Stimulated activated CD4-positive, alpha-beta T cell treated with anti-CD3 and anti-CD28 coated beads, Interleukin-15, amount 100 ng/mL, for 48 hours (primary cell): ENCODE results near the gene PTK6.
"Not testable (repeated sequence)": the region's sequence is repeated elsewhere in the genome, so short reads cannot be mapped to it uniquely, and the experiment has no call there.

Experiments
- DNase-seq, 2 donors: peaks; one replicate each; pipeline ENCODE4 v3.0.0-alpha.2; 2020; ENCODE audit warnings: low read depth in 2 of 2

Gene PTK6

DNA sequence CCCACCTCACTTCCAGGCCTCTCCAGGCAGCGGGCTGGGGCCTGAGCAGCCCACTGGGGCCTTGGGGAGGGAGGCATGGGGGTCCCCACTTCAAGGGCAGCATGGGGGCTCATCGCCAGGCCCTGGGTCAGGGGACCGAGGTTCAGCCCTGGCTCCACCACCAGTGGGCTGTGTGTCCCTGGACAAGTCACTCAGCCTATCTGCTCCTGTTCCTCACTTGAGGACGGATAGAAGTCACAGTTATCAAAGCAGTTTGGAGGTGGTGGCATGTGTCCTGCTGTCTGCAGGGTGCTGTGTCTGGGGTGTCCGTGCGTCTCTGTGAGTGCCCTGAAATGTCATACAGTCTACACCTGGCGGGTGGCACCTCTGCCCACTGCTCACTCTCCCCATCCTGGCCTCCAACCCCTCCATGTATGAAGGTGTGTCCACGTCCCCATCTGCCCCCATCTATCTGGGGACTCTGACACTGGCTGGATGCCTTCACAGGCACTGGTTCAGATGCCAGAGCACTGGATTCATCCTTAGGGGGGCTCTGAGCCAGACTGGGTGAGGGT lies 41.9 kb downstream of the PTK6 start:
- DNase-seq: no peak

DNA sequence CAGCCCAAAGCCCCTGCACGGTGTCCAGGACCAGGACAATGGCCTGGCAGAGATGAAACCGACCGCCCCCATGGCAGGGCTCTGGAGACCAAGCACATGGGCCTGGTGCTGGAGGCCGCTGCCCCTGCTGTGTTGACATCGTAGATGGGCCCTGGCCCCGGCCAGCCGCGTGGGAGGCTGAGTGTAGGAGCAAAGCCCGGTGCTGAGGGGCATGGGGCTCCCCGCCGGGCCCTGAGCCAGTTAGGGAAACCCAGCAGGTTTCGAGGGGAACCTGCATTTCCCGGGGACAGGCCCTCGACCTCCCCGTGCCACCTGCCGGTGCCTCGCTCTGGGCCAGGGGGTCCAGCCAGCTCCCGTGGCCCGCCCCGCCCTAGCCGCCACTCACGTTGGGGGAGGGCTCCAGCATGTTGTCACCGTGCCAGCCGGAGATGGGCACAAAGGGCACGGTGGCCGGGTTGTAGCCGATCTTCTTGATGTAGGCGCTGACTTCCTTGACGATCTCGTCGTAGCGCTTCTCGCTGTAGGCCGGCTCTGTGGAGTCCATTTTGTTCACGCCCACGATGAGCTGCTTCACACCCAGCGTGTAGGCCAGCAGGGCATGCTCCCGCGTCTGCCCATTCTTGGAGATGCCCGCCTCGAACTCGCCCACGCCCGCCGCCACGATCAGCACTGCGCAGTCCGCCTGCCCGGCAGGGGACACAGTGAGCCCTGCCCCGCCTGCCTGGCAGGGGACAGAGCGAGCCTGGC lies 42.6 kb downstream of the PTK6 start:
- no peak for DNase-seq

DNA sequence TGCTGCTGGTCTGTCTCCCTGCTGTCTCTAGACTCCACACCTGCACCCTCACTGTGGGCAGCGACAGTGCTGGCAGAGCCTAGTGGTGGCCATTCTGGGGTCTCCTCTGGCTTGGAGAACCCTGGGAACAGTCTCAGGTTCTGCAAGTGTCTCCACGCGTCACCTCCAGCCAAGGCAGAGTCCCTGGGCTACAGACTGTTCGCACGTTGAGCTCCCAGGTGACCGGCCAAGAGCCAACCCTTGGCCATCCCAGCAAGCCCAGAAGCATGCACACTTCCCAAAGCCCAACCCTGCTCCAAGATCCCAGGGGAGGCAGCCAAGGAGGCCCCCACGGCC lies 43.1 kb downstream of the PTK6 start:
- DNase-seq: no peak

DNA sequence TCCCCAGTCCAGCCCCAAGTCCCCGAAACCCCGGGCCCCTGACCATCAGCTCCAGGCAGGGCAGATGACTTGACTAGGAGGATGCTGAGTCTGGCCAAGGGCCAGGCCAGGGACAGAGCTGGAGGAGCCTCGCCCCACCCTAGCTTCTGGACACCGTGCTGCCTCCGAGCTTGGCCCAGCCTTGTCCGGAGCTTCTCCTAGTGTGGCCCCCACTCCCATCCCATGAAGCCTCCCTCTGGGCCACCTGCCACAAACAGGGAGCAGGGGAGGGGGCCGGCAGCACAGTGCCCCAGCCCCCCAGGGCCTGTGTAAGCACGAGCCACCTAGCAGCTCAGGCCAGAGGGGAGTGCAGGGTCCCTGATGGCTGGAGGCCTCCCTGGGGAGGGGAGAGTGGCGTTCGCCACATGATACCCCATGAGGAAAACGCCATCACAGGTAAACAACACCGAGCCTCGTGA lies 43.6 kb downstream of the PTK6 start:
- DNase-seq: no peak

DNA sequence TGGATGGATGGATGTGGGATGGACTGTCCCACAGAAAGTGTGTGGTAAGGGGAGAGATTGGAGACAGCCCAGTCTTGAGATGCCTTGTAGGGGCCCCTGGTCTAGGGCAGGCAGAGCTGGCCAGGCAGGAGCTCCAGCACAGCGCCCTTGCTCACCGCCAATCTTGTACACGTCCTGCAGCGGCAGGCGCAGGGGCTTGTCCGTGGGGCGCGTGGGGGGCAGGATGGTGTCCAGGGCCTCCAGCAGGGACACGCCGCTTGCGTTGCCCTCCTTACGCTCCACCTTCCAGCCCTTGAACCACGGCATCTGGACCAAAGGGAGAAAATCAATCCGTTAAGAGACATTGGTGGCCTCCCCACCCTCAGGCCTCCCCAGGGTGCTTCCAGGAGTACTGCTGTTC lies 44.2 kb downstream of the PTK6 start:
- no peak for DNase-seq

DNA sequence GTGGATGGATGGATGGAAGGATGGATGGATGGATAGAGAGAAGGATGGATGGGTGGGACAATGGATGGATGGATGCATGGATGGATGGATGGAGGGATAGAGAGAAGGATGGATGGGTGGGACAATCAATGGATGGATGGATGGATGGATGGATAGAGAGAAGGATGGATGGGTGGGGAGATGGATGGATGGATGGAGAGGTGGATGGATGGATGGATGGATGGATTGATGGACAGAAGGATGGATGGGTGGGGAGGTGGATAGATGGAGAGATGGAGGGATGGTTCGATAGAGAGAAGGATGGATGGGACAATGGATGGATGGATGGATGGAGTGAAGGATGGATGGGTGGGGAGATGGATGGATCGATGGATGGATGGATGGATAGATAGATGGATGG lies 44.7 kb downstream of the PTK6 start:
- no peak for DNase-seq

DNA sequence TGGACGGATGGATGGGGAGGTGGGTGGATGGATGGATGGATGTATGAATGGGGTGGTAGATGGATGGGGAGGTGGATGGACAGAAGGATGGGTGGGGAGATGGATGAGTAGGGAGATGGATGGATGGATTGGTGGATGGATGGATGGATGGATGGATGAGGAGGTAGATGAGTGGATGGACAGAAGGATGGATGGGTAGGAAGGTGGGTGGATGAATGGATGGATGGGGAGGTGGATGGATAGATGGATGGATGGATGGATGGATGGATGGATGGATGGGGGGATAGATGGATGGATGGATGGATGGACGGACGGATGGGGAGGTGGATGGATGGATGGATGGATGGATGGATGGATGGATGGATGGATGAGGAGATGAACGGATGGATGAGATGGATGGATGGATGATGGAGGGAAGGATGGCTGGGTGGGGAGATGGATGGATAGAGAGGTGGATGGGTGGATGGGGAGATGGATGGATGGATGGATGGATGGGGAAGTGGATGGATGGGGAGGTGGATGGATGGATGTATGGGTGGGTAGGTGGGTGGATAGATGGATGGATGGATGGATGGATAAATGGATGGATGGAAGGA lies 45.4 kb downstream of the PTK6 start:
- DNase-seq: no peak

DNA sequence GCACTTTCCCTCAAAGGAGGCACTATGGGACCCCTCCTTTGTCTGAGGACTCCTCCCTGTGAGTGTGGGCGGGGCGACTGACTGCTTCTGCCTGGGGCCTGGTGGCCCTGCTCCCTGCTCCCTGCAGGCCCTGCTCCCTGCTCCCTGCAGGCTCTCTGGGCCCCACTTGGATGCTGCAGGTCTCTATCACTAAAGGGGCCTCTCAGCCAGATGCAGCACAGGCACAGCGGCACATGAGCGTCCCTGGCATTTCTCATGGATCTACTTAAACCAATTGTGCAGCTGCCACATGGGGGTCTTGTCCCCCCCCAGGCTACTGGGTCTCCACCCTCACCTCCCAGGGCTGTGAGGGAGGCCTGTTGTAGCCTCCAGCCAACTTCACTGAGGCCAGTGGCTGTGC lies 46.1 kb downstream of the PTK6 start:
- no peak for DNase-seq

DNA sequence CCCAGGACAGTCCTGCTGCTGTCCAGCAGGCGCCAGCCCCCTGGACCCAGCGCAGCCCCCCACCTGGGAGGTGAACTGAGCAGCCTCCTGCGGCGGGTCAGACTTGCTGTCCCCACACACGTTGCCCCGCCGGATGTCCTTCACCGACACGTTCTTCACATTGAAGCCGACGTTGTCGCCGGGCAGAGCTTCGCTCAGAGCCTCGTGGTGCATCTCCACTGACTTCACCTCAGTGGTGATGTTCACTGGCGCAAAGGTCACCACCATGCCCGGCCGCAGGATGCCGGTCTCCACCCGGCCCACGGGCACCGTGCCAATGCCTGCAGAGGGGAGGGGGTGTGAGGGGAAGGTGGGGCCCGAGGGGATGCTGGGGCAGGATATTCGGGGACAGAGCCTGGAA lies 46.8 kb downstream of the PTK6 start:
- no peak for DNase-seq

DNA sequence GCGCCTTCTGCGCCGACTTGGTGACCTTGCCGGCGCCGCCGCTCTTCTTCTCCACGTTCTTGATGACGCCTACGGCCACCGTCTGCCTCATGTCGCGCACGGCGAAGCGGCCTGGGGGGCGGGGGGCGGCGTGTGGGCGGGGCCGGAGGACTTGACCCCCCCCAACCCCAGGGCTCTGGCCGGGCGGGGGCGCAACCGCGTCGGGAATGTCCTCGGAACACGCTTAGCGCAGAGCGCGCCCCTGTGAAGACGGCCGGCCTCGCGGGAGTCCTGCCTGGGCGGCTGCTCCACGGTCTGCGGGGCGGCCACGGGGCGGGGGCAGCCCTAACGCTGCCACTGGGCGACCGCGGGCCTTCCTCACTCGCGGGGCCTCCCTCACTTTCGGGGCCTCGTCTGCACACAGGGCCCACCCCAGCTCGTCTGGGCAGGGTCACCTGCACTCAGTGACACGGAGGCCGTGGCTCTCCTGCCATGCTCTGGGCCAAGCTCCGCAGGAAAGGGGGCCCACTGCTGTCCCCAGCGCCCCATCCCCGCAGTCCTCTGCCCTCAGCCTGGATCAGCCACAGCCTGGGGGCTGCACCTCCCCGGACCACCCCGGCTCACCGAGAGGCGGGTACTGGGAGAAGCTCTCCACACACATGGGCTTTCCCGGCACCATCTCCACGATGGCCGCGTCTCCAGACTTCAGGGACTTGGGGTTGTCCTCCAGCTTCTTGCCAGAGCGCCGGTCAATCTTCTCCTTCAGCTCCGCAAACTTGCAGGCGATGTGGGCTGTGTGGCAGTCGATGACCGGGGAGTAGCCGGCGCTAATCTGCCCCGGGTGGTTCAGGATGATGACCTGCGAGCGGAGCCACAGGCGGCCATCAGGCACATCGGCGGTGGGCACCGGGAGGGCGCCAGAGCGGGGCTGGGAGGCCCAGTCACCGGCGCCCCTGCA lies 48.6 kb downstream of the PTK6 start:
- no peak for DNase-seq

DNA sequence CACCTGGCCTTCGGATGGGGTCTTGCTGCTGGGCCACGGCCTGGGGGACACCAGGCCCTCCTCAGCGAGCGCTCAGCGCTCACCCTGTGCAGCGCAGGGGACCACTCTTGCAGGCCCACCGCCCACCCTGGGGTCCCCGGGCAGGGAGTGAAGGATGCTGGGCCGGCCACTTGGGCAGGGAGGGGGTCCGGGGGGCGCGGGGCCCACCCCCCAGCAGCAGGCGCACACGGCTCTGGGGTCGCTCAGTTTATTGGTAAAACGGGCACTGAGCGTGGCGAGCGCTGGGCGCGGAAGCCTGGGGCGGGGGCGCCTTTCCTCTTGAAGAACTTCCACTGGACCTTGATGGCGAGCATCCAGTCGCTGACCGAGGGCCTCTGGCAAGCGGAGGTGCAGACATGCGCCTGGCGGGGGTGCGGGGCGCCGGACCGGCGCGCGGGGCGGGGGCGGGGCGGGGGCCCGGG lies 49.4 kb downstream of the PTK6 start:
- DNase-seq: no peak

DNA sequence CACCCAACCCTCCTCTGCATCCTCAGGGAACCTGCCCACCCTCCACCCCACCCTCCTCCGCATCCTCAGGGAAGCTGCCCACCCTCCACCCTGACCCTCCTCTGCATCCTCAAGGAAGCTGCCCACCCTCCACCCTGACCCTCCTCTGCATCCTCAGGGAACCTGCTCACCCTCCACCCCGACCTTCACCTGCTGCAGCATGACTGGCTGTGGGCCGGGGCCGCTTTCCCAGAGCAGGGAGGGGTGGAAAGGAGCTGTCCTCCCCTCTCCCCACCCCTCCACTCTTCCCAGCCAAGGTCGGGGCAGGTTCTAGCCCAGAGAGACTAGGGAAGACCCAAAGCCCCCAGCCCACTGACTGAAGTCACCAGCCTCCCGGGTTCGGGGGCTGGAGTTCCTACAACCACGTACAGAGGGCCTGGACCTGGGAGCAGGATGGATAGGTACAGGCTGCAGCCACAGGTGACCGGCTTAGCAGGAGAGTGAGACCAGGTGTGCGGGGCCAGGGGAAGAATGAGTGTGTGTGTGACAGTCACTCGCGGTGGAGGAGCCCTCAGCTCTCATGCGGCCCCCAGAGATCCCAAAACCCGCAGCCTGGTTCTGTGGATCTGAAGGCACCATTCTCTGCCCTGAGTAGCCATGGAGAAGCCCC lies 49.9 kb downstream of the PTK6 start:
- no peak for DNase-seq

DNA sequence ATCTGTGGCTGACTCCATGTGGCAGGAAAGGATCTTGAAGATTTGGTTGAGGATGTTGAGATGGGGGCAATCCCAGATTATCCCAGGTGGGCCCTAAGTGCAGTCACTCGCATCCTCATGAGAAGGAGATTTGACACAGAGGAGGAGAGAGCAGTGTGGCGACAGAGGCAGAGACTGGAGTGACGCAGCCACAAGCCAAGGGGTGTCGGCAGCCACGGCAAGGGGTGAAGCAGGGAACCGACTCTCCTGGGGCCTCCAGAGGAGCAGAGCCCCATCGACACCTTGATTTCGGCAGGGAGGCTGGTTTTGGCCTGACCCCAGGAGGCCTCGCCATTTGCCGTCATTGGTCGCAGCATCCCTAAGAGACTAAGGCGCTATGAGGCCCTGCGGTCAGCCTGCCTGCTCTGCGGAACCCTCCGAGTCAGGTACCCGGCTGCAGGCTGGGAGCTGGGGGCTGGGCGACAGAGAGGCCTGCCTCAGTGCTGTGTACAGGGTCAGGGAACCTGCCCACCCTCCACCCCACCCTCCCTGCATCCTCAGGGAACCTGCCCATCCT lies 50.8 kb downstream of the PTK6 start:
- no peak for DNase-seq

DNA sequence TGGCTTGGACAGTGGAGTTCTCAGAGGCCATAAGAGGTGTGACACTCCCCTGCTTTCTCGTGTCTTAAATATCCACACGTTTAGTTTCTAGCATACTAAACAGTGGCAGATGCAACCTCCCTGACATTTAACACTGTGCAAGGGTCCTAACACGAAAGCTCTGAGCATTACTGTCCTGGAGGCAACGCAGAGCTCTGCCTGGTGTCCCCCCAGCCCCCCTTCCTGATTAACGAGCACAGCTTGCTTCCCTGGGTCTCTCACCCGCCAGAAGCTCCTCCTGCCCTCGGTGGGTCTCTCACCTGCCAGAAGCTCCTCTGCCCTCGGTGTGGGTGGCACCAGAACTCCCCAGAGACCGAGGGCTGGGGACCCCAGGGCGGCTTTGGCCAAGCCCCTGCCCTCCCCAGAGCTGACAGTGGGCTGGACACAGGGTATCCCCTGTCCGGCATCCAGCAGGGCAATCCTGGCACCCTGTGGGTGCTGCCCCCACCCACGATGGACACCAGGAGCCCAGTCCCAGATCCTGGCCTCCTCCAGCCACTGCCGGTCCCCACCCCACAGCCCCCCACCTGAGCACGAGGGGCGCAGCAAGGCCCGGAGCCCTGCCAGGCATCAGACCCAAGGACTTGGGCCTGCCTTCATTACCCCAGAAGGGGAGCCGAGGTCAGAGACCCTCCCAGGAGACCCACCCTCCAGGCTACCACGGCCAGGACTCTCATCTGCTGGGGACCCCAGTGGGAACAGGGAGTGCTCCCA lies 52.3 kb downstream of the PTK6 start:
- no peak for DNase-seq

DNA sequence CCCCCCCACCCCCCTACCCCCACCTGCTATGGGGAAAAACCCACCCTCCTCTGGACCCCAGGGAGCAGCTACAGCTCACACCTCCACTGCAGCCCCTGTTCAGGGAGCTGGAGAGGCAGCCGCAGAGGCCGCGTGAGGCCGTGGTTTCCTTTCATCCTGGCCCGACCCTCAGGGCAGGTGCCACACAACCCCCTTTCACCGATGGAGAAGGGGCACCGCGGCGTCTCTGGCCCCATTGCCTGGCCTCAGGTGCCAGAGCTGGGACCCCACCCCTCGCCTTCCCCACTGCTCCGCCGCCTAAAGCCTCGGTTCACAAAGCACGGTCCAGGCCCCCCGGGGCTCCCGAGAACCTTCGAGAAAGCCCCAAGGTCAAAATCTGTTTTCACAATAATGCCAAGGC lies 52.9 kb downstream of the PTK6 start:
- DNase-seq: no peak

DNA sequence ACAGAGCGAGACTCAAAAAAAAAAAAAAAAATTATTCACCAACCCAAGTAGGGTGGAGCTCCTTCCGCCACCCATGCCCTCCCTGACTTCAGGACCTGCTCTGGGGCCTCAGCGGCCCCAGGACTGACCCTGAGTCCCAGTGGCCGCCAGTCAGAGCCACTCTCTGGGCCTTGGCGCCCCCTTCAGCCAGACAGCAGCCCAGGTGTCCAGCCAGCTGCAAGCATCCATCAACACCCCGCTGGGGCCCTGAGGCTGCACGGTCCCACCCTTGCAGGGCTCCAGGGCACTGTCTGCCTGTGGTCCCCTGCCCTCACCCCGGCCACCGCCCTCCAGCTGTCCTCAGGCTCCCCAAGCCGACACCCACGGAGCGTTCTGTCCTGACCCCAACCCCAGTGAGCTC lies 53.3 kb downstream of the PTK6 start:
- DNase-seq: no peak

DNA sequence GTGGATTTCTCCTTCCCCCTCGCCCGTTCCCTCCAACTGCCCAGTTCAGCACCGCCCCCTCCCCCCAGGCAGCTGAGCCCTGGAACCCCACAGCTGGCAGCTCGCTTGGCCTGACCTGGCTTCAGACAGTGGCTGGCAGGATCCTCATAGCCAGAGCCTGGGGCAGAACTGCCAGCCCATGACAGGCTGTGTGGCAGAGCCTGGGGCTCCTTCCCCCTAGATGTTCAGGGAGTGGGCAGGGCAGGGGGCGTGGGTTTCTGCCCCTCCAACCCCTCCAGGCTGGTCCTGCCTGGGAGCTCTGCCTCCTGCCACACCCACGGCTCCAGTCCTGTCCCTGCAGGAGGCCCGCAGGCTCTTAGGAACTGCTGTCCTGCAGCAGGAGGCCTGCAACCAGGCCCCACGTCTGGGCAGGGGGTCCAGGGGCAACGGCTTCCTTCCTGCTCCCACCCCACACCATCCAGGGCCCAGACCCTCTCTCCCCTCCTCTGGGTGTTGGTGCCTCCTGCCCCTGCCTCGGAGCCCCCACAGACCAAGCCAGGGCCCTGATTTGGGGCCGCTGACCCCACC lies 55.1 kb downstream of the PTK6 start:
- DNase-seq: no peak

DNA sequence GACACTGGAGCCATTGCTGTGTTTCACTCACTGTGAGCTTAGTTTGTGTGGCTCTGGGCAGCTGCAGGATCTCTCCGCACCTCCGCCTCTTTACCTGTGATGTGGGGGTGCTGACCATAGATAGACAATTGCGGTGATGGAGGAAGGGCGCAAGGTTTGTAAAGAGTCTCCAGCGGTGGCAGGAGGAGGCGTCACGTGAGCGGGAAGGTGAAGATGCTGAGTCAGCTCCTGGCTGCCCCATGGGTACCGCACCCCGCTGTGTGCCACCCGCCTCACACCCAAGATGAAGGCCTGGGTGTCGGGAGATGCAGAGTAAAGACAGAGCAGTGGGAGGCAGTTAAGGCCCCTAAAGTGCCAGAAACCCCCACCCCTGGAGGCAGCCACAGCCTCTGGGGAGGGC lies 55.7 kb downstream of the PTK6 start:
- DNase-seq: no peak

DNA sequence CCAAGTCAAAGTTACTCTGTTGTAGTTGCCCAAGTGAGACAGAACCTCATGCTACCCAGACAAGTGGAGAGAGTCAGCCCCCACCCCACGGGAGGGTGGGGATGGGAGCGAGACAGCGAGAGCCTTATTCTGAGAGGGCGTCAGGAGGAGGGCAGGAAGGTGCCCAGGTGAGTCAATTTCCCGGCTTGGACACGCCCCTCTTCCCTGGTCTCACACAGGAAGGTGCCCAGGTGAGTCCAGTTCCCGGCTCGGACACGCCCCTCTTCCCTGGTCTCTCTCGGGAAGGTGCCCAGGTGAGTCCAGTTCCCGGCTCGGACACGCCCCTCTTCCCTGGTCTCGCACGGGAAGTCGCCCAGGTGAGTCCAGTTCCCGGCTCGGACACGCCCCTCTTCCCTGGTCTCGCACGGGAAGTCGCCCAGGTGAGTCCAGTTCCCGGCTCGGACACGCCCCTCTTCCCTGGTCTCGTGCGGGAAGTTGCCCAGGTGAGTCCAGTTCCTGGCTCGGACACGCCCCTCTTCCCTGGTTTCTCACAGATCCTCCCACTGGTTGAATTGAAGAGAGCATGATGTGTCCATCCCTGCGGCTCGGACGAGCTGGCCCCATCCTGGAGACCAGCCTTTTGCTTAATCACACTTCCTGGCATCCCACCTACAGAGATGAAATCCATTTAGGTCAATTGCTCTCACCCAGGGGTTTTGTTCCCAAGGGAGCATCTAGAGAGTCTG lies 57.3 kb downstream of the PTK6 start:
- DNase-seq: not testable (repeated sequence)
